NCI-H2107 (cell line): ENCODE data around the gene LCN6.
"Not testable (repeated sequence)": the region's sequence is repeated elsewhere in the genome, so short reads cannot be mapped to it uniquely, and the experiment has no call there.

Source experiments
- DNase-seq: peaks from one replicate; lab custom pipeline; 2025; lab: John Stamatoyannopoulos, UW

Gene LCN6

DNA sequence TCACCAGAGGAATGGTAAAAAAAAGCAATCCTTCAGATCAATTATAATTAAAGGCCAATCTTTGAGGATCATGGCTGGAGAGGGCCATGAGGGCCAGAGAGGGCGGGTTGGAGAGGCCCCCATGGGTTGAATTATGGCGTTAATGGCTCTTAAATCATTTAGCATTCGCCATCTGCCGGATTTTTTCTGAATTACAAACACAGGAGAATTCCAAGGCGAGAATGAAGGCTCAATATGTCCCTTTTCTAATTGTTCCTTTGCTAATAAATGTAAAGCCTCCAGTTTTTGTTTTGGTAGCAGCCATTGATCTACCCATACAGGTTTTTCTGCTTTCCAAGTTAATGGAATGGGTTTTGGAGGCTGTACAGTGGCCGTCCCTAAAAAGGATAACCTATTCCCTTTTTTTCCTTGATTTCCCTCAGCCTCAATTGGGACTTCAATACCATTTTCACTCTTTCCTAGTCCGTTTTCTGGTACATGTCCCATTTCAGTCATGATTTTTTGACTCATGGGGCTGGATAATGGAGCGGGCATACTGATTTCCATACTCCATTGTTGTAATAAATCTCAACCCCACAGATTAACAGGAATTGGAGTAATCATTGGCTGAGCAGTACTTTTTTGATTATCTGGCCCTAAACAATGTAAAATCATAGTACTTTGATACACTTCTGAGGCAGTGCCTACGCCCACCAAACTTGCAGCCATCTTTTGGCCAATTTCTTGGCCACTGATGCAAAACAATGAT lies 36.1 kb upstream of the LCN6 start:
- DNase-seq, result no peak

DNA sequence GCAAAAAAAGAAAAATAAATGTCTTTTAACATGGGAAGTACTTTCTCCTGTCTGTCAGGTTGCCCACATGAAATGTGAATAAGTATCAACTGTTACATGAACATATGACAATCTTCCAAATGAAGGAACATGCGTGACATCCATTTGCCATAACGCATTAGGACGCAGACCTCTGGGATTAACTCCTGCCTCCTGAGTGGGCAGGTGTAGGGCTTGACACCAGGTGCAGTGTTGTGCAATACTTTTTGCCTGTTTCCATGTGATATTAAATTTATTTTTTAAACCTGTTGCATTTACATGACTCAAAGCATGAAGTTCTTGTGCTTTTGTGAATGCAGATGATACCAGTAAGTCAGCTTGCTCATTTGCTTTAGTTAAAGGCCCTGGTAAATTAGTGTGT lies 34.1 kb upstream of the LCN6 start:
- DNase-seq, result no peak

DNA sequence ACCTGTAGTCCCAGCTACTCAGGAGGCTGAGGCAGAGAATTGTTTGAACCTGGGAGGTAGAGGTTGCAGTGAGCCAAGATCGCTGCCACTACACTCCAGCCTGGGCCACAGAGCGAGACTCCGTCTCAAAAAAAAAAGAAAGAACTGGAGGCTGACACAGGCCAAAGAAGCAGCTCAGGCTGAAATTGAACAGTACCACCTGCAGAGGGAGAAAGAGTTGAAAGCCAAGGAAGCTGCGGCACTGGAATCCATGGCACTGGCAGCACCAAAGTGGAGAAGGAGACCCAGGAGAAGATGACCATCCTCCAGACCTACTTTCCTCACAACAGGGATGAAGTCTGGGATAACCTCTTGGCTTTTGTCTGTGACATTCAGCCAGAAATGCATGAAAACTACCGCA lies 31.5 kb upstream of the LCN6 start:
- DNase-seq, result no peak

DNA sequence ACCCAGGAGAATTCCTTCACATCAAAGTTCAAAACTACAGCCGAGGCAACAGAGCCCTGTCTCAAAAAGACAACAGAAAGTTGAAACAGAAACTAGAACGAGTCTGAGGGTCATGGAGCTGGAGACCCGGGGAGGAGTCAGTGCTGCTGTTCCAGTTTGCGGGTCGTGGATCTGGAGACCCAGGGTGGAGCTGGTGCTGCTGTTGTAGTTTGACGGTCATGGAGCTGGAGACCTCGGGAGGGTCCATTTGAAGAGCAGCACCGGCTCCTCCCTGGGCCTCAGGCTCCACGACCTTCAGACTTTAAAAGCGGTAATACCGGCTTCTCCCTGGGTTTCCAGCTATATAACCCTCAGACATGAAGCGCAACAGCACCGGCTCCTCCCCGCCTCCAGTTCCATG lies 29.0 kb upstream of the LCN6 start:
- no peak for DNase-seq

DNA sequence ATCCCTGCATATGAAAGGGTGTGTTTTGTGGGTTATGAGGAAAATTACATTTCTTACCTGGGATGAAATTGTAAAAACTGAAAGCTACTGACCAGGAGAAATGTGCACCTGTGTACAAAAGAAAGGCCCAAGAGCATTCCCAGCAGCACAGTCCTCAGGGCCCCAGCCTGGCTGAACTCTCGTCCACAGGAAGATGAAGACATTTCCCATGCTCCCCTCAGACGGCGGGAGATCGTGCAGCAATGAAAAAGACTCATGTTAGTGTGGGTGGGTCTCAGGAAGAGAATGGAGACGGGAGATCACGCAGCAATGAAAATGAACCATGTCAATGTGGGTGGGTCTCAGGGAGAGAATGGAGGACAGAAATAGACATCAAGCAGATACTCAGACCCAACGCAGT lies 28.6 kb upstream of the LCN6 start:
- DNase-seq, result no peak

DNA sequence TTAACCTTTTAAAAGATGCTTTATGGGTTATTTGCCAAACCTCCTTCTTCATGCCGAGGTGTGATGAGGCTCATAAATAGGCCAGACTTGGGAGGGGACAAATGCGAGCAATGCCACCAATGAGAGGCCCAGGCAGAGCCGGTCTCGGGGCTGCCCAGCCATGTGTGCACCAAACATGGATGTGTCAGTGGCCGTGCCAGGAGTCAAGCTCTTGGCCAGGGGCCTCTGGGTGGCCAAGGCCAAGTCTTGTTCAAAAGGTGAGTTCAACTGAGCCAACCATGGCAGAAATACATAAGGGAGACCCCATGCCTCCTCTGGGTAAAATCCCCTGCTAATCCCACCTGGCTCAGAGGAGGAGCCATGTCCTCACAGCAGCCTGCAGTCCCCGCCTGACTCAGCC lies 26.9 kb upstream of the LCN6 start:
- no peak for DNase-seq

DNA sequence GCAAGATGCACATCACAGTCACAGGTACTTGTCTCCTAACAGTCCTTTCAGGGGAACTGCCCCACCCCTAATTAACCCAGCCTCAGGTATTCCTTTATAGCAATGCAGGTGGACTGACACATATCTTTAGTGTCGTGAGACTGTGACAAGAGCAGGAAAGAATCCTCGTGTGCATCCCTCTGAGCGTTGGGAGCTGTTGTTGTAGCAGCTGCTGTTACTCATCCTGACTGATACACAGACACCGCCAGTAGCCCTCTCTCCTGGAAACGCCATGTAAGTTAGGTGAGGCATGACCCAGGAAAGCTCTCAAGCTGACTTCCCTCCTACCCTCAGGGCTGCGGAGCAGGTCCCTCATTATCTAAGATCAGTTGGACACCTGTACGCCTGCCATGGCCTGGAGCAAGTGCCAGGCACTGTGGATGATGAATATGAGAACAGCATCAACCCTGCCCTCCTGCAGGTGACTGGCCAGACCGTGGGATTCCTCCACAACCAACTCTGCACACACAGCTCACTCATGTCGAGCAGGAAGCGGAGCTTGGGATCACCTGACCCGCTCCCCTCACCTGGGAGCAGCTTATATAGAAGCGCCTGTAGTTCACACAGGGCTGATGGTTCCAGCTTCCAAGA lies 26.2 kb upstream of the LCN6 start:
- no peak for DNase-seq

DNA sequence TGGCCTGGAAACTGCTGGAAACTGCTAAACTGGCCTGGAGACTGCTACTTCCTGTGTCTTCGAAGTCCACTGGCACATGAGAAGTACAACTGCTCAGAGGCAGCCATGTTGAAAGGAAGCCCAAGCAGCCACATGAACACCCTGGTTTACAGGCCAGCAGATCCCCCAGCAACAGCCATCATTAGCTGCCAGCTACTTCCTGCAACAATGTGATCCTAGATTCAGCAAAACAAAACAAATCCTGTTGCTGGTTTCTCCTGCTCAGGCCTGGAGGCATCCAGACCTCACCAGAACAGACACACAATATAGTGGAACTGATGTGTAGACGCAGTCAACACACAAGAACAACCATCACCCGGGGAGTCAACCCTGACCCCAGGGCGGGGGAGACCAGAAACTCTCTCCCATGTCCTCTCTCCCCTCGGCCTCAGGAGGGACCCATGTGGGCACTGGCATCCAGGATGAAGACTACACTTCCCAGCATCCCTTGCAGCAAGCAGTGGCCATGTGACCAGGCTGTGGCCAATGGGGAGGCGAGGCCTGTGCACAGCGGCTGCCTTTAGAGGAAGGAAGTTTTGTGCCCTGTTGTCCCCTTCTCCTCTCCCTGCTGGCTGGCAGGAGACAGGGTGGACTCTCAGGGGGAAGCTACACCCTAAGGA lies 25.2 kb upstream of the LCN6 start:
- DNase-seq, result no peak

DNA sequence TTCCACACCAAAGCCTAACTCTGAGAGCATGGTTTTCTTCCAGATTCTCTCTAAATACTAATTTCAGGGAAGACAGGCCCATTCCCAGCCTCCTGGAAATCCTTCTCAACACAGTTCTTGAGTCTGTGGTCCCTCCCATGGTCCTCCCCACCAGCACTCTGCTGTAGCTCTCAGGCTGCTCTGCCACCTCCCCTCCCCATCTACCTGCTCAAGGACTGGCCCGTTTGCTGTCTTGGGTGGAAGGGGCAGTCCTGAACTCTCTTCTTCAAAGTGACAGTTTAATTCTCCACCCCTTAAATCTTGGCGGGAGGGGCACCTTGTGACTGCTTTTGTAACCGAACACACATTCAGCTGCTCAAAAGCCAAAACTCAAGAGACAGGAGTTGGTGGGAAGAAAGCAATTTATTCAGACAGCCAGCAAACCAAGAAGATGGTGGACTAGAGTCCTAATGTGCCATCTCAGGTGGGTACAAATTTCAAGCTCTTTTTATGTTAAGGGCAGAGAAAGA lies 23.6 kb upstream of the LCN6 start:
- DNase-seq, result no peak

DNA sequence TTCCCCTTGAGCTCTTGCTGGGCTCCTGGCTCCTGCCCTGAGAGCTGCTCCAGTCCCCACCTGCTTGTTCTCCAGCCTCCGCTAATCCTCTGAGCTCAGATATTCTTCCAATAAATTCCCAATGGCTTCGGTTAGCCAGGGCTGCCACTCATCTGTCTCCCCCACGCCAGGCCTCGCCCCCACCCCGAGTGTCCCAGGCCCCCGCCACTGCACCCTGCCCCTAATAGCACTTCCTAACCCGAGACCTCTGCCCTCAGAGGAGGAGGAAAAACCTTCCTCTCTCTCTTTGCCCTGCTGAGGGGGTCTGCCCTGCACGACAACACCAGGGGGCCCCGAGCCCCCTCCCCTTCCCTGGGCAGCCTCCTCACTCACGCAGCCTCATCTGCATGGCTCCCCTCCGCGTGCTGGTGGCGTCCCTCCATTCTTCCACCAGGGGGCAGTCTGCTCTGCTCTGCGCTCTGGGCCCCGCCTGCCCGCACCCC lies 21.4 kb upstream of the LCN6 start:
- no peak for DNase-seq

DNA sequence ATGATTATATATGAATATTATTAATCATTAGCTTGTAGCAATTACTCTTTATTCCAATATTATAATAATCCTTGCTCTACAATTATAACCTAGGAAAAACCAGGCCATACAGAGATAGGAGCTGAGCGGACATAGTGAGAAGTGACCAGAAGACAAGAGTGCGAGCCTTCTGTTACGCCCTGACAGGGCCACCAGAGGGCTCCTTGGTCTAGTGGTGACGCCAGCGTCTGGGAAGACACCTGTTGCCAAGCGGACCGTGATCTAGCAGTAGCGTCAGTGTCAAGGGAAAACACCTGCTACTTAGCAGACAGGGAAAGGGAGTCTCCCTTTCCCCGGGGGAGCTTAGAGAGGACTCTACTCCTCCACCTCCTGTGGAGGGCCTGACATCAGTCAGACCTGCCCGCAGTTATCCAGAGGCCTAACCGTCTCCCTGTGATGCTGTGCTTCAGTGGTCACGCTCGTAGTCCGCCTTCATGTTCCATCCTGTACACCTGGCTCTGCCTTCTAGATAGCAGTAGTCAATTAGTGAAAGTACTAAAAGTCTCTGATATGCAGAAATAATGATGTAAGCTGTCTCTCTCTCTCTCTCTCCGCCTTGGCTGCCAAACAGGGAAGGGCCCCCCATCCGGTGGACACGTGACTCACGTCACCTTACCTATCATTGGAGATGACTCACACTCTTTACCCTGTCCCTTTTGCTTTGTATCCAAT lies 18.2 kb upstream of the LCN6 start:
- DNase-seq, result peak; percentile 30

DNA sequence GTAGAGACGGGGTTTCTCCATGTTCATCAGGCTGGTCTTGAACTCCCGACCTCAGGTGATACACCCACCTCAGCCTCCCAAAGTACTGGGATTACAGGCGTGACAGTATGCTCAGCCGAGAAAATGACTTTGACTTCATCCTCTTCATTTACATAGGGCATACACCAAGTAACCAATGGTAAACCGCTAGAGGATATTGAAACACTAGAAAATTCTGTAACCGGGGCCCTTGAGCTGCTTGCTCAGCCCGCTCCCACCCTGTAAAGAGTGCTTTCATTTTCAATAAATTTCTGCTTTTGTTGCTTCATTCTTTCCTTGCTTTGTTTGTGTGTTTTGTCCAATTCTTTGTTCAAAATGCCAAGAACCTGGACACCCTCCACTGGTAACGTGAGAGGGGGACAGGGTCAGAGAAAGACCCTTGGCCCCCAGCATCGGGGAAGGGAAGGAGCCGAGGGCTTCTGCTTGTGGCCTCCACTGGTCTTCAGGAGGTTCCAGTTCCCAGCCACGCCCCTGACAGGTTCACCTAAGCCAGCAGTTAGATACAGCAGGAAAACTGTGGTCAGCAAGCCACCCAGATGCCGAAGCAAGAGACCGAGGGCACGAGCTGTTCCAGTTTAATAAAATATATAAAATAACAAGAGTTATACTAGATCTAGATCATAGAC lies 17.6 kb upstream of the LCN6 start:
- not testable (repeated sequence) for DNase-seq

DNA sequence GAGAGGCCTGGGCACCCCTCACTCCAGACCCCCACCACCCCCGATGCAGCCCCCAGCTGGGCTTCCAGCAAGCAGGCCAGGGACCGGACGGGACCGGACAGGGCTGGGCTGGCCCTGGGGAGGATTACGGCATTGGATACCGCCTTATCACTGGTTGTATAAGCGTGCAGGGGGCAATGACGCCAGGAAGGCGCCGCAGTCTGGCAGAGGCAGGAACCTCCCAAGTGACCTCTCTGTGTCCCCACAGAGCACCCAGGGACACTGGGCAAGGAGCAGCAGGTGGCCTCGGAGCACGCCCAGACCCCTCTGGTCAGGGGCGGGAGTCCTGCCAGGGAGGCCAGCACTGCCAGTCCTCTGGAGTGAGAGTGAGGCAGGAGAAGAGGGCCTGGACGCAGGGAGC lies 16.7 kb upstream of the LCN6 start:
- DNase-seq, result no peak

DNA sequence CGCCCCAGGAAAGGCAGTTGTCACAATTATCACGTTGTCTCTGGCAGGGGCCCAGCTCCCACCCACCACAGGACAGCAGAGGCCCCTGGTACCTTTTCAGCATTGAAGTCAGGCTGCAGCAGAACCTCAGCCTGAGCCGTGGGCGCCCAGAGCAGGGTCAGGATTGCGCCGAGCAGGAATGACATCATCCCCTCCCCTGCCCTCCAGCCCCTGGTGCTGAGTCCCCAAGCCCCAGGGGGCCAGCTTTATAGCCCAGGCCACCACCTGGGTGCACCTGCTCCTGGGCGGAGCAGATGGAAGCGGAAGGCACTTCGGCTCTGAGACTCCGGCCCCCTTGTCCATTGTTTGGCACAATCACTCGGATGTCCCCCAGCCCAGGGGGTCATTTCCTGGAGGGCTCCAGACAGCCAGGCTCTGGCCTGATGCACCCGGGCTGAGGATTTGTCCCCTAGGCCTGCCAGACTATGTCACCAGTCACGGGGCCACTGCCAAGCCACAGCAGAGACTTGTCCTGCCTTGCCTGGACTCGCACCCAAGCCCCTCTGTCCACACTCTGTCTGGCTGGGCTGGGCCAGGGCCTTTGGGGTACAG lies 16.1 kb upstream of the LCN6 start, which contains the start of gene LCN15:
Gene LCN15 (minus strand): TSS at position 218 of the 591 bp plus-strand sequence. CDS start 30 bp downstream, at position 188.
- DNase-seq, result peak; percentile 74

DNA sequence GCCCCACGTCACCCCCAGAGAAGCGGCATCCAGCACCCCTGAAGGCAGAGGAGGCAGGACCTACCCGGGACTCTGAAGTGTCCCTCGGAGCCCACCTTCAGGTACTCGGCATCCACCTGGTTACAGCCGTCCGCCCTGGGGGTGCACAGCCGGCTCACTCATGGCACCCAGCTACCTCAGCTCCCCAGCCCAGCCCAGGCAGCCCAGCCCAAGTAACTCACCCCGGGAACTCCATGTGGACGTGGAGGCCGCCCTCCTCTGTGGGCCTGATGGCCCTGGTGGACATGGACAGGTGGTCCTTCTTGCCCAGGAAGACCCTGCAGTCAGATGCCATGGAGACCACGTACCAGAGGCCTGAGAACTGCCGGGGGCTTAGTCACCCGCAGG lies 15.3 kb upstream of the LCN6 start:
- no peak for DNase-seq

DNA sequence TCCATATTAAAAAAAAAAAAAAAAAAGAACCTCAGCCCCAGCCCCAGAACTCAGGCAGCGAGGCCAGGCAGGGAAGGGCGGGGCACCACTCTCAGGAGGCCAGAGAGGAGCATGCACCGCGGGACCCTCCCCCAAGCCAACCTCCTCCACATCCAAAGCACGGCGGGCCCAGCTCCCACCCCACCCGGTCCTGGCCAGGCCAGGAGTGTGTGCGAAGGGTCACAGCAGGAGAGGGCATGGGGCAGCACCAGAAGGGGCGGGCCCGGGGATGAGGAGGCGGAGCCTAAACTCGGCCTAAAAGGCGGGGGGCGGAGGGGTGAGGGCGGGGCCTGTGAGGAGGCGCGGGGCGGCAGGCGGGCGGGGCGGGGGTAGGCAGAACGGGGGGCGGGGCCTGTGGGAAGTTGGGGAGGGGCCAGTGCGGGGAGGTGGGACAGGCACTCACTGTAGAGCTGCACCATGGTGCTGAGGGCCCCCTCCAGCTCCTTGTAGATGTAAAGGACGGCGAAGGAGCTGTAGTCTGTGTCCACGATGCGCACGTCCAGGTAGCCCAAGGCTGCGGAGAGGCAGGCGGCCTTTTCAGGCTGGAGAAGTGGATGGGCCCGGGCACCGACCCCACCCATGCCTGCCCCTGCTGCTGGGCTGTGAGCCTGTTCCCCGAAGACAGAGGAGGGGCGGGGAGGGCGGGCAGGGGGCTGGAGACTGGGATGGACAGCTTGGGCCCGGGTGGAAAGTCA lies 14.8 kb upstream of the LCN6 start:
- DNase-seq, result no peak

DNA sequence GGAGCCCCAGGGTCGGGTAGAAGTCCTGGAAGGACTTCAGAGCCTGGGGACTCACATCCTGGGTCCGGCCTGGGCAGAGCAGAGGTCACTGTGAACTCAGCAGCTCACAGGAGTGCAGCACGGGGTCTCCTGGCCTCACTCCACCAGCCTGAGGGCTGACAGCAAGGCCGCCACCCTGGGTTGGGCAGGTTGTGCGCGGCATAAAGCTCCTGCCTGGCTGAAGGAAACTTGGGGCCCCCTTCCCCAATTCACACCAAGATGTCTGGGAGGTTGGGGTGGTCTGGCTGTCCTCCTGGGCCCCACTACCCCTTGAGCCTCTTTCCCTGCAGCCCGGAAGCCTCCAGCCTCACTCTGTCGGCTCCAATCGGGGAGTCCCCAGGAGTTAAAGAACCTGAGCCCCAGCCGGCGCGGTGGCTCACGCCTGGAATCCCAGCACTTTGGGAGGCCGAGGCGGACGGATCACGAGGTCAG lies 13.9 kb upstream of the LCN6 start:
- DNase-seq, result no peak

DNA sequence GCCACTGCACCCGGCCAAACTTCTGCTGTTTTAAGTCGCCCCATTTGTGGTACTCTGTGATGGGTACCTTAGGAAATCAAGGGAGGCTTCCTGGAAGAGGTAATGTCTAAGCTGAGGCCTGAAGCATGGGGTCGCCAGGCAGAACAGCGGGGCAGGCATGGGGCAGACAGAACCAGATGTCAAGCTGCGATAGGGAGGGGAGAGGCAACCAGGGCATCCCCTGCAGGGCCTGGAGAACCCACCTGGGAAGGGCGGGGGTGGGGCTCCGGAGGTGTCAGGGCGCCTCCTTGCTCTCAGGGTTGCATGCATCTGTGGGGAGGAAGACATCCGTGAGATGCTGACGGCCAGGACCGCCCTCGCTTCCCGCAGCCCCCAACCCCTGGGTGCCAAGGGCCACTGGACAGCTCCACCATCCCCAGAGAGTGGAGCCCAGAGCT lies 13.2 kb upstream of the LCN6 start:
- DNase-seq, result no peak

DNA sequence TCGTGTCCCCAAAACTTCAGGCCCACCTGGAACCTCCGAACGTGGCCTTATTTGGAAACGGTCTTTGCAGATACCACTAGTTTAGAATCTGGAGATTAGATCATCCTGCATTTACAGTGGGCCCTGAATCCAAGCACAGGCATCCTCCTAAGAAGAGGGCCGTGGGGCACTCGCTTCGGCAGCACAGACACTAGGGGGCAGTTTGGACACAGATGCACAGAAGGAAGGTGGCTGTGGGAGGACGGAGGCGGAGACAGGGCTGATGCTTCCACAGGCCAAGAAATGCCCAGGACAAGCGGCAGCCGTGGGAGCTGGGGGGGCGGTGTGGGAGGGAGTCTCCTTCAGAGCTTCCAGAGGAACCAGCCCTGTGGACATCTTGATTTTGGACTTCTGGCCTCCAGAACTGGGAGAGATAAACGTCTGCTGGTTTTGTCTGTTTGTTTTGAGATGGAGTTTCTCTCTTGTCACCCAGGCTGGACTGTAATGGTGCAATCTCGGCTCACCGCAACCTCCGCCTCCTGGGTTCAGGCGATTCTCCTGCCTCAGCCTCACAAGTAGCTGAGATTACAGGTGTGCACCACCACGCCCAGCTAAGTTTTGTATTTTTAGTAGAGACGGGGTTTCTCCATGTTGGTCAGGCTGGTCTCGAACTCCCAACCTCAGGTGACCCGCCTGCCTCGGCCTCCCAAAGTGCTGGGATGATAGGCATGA lies 12.7 kb upstream of the LCN6 start:
- not testable (repeated sequence) for DNase-seq

DNA sequence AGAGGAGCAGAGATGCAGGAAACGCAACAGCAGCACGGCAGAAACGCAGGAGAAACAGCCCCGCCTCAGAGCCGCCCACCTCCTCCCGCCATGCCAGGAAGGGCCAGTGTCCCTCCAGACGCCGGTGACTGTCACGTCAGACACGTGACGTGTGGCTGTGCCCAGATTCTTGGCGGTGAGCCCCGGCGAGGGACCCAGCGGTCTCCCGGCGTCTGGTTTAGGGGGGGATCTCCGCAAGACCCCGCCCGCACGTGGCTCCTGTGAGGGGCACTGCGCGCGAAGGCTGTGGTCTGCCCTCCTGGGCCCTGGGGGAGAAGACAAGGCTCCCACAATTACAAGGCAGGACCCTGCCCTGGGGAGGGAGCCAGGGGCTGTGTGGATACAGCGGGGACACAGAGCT lies 12.1 kb upstream of the LCN6 start:
- DNase-seq, result no peak
